Effector memory CD4-positive, alpha-beta T cell (primary cell): Measurements from ENCODE around the gene HOXD10.

Source experiments
- DNase-seq, 3 donors: peaks; one replicate each; pipeline ENCODE4 v3.0.0-alpha.2; 2020
- H3K27ac ChIP-seq: 2 replicates; pipeline ENCODE4 v1.7.0; 2013; ENCODE audit warnings: mild to moderate bottlenecking, low read length, moderate library complexity; ENCODE audit not compliant: insufficient read depth, poor library complexity, severe bottlenecking
- H3K27me3 ChIP-seq: replicated peaks from 2 replicates; pipeline ENCODE4 v1.7.0; 2013; ENCODE audit warnings: mild to moderate bottlenecking, low read length; ENCODE audit not compliant: insufficient read depth, control insufficient read depth, poor library complexity, severe bottlenecking
- H3K36me3 ChIP-seq: 2 replicates; pipeline ENCODE4 v1.7.0; 2013; ENCODE audit warnings: mild to moderate bottlenecking, low read length, moderate library complexity; ENCODE audit not compliant: control insufficient read depth, insufficient read depth
- H3K4me1 ChIP-seq: 2 replicates; pipeline ENCODE4 v1.7.0; 2013; ENCODE audit warnings: low read length, mild to moderate bottlenecking; ENCODE audit not compliant: control insufficient read depth, insufficient read depth, poor library complexity, severe bottlenecking
- H3K4me3 ChIP-seq: 2 replicates; pipeline ENCODE4 v1.7.0; 2013; ENCODE audit warnings: low read length, low read depth, mild to moderate bottlenecking; ENCODE audit not compliant: insufficient read depth, poor library complexity, severe bottlenecking
- H3K9me3 ChIP-seq: 2 replicates; pipeline ENCODE4 v1.7.0; 2013; ENCODE audit warnings: mild to moderate bottlenecking, low read length, moderate library complexity; ENCODE audit not compliant: control insufficient read depth

Gene HOXD10

GRCh38 chr2:176137906-176138305, 21.3 kb downstream of the HOXD10 start:
- Histone ChIP-seq H3K4me1 (peaks cover 9% of the 10 kb centered on the region), H3K4me3 (no peak overlapping the region), H3K36me3 (no peaks in the 10 kb centered on the region), H3K27ac (no peak overlapping the region), H3K27me3 (peaks cover 85% of the 10 kb centered on the region), H3K9me3 (no peaks in the 10 kb centered on the region)
- no peak for DNase-seq

DNA sequence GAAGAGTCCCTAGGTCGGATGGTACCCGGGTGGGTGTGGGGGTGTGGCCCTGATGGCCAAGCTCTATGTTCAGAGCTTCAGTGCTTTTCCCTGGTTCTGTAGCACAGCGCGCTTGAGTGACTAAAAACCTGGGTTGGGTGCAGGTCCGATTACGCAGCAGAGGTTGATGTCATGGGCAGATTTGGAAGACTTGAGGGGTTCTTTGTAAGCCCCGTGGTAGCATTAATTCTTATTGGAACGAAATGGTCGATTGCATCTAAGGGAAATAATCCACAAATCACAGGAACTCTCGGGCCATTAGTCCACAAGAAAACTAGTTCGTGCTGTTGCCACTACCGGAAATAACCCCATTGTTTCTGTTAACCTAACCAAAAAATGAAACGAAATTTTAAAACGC, 21.9 kb downstream of the HOXD10 start:
- Histone ChIP-seq H3K9me3 (no peaks in the 10 kb centered on the region), H3K27ac (no peak overlapping the region), H3K36me3 (no peaks in the 10 kb centered on the region), H3K4me3 (no peak overlapping the region), H3K4me1 (peaks cover 9% of the 10 kb centered on the region), H3K27me3 (peaks cover 83% of the 10 kb centered on the region)
- DNase-seq = no peak

- DNase-seq = no peak
- Histone ChIP-seq H3K4me1 (peaks cover 9% of the 10 kb centered on the region), H3K9me3 (no peaks in the 10 kb centered on the region), H3K27me3 (peaks cover 80% of the 10 kb centered on the region), H3K4me3 (no peak overlapping the region), H3K27ac (no peak overlapping the region), H3K36me3 (no peaks in the 10 kb centered on the region)
These were observed 22.5 kb downstream of the HOXD10 start for GRCh38 chr2:176138923-176139660.

DNA sequence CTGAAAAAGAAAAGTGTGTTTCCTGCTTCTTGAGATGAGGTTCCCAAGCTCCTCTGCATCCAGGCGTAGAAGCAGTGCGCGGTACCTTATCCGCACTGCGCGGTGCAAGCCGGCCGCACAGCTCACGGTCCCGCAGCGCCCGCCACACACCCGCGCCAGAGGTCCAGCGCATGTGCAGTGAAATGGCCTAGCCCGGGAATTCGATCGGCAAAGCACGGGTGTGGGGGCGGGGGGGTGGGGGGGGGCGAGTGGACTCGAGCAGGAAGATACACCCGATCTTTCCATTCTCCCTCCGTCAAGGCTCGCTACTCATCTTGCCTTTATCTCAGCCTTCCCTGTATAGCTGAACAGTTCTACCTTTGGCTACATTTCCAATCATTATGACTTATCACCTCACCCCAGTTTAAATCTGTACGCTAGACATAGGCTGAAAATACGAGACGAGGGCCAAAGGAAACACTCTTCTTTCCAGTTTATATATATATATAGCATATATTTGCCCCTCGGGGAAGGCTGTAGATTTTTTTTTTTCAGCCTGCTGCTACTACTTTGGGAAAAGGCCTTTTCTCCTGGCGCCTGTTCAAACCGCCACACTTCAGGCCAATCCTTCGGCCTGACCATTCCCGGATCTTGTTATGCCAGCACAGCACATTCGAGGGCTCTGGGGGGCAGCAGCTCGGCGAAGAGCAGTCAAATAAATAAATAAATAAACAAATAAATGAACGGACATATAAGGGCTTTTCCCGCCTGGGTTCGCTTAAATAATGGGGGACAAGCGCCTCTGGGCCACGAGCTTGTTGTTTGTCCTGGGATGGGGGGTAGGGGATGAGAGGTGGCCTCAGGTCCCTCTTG, 23.3 kb downstream of the HOXD10 start:
- H3K27ac ChIP-seq = no peak overlapping the region
- DNase-seq = no peak
- H3K36me3 ChIP-seq = no peaks in the 10 kb centered on the region
- peaks cover 72% of the 10 kb centered on the region for H3K27me3 ChIP-seq
- H3K9me3 ChIP-seq = no peaks in the 10 kb centered on the region
- no peak overlapping the region for H3K4me3 ChIP-seq
- H3K4me1 ChIP-seq = peaks cover 9% of the 10 kb centered on the region

GRCh38 chr2:176140513-176141317, 24.1 kb downstream of the HOXD10 start:
- Histone ChIP-seq H3K27me3 (peaks cover 72% of the 10 kb centered on the region), H3K4me3 (no peak overlapping the region), H3K9me3 (no peaks in the 10 kb centered on the region), H3K36me3 (no peaks in the 10 kb centered on the region), H3K4me1 (peaks cover 9% of the 10 kb centered on the region), H3K27ac (no peak overlapping the region)
- DNase-seq = peak; percentile 15 to 36 (median 22)

DNA sequence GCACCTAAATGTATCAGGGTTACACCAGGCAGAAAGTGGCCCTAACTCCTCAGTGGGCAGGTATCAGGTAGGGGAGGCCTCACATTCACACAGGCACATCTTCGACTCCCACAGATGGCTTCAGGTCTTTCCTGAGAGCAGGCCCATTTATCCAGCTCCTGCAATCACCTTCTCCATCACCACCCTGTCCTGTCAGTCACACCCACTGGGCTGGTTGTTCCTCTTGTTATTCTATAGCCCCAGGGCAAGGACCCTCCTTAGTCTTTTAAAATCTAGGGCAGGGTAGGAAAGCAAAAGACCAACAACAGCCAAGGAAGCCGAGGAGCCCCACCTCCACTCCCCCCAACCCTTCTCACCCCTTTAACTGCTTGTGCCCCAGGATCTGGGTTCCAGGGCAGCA, 25.7 kb downstream of the HOXD10 start:
- no peaks in the 10 kb centered on the region for H3K9me3 ChIP-seq
- H3K4me3 ChIP-seq = no peak overlapping the region
- H3K36me3 ChIP-seq = no peaks in the 10 kb centered on the region
- H3K27me3 ChIP-seq = peaks cover 71% of the 10 kb centered on the region
- no peak for DNase-seq
- H3K4me1 ChIP-seq = no peaks in the 10 kb centered on the region
- H3K27ac ChIP-seq = no peak overlapping the region

DNA sequence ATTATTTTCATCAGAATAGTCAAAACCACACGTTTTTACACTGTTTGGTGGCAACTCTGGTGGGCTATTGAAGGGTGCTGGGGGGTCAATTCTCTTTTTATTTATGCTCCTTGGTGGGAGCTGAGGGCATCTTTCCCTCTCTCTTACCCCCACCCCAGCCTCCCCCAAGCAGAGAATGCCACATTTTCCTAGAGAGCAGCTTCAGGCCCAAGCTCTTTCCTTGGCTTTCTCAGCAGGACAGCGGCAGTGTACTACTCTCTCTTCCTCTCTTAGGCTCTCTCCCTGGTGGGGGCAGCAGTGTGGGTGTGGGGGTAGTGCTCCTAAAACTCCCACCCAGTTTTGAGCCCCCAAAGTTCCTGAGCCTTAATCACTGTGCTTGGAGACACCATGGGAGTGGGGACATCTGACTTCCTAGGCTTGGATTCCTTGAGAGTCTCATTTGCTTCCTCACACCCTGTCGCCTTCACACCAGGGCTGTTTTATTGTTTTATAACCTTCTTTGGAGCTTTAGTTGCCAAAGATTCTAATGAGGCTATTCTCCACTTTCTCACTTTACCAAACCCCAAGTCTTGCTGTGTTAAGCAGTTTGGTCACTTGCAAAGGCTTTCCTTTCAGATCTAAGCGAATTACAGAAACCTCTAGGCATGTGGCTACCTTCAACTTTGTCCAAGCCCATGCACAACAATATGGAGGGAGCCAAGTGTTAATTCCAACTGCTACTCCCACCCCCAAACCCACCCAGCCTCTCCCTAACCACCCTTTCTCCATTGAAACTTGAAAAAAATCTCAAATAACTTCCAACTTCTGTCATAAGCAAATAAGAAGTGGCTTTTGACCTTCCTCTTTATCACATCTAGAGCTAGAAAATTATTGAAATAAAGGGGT, 28.7 kb downstream of the HOXD10 start:
- Histone ChIP-seq H3K27me3 (peaks cover 61% of the 10 kb centered on the region), H3K36me3 (no peaks in the 10 kb centered on the region), H3K4me3 (no peak overlapping the region), H3K4me1 (no peaks in the 10 kb centered on the region), H3K27ac (no peak overlapping the region), H3K9me3 (no peaks in the 10 kb centered on the region)
- no peak for DNase-seq

DNA sequence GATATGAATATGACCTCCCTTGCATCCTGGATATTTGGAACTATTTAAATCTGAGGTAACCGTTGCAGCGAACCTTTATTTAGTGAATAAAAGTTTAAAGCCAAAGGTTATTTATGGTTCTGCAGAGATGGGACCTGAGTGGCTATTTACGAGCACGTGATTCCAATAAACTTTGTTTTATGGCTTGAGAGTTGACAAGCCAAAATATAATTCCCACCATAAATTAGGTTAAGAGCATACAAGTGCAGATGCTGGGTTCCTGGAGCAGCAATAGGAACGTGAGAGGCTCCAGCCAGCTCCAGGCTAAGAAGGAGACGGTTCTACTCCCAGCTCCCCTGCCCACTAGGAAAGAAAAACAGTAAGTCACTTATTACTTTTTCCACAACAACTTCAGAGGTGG, 29.5 kb downstream of the HOXD10 start:
- Histone ChIP-seq H3K27ac (no peak overlapping the region), H3K4me1 (no peaks in the 10 kb centered on the region), H3K9me3 (no peaks in the 10 kb centered on the region), H3K27me3 (peaks cover 61% of the 10 kb centered on the region), H3K36me3 (no peaks in the 10 kb centered on the region), H3K4me3 (no peak overlapping the region)
- no peak for DNase-seq

DNA sequence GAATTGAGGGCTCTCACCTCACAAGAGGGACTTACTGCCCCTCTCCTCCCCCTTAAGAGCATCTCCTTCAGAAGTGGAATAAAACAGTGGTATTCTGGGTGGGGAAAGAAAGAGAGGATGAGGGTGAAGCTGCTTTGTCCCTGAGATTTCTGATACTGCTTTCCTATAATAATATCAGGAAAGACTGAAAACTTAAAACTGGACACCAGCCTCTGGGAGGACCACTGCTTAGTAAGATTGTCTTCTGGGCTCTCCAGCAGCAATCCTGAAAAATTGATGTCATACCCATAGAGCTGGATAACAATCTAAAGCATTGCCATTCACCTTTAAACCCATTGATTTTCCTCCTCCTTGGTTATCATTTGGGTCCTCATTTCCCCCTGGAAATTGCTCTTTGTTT, 30.1 kb downstream of the HOXD10 start:
- Histone ChIP-seq H3K27me3 (peaks cover 61% of the 10 kb centered on the region), H3K4me3 (no peak overlapping the region), H3K27ac (no peak overlapping the region), H3K9me3 (no peaks in the 10 kb centered on the region), H3K36me3 (no peaks in the 10 kb centered on the region), H3K4me1 (no peaks in the 10 kb centered on the region)
- no peak for DNase-seq
